ENCODE measurements around the gene ARVCF. TPM values are rescaled to one million over a fixed set of nuclear protein-coding genes. Genes with fewer than 3 reads are reported as not detected.
"Not testable (repeated sequence)": the region's sequence is repeated elsewhere in the genome, so short reads cannot be mapped to it uniquely, and the experiment has no call there.

ARVCF gene
- total RNA-seq, 1 experiment from 2014 or later = 11.1 TPM

- POLR2A ChIA-PET (ENCODE audit: low non-redundant PET) = interaction anchor here (0.6 kb wide), 1 partner anchor 140 kb away, joined by 3 read pairs; no protein-coding TSS in a partner anchor
- H3K4me1 ChIP-seq (ENCODE audit: insufficient read depth, low read length, poor library complexity, severe bottlenecking) = no peaks in the 10 kb centered on the region
- DNase-seq (ENCODE audit: low spot score) = no peak
- H3K36me3 ChIP-seq (ENCODE audit: insufficient read depth, low read length, poor library complexity, severe bottlenecking) = no peaks in the 10 kb centered on the region
- intact Hi-C loops (cut with micrococcal nuclease; ENCODE audit: unreplicated experiment) = no loop called here
- H3K27ac ChIP-seq (ENCODE audit: low read depth, low read length, poor library complexity, severe bottlenecking) = no peak overlapping the region
- no TSS peak for BruUV-seq (replicated peaks)
- no peak for TF ChIP-seq EZH2 (IDR thresholded peaks at IDR 0.05; ENCODE audit: borderline replicate concordance, low read depth, low read length, poor library complexity, severe bottlenecking)
- no peak for TF ChIP-seq CTCF (conservative IDR thresholded peaks at IDR 0.05; ENCODE audit: low read depth, low read length)
- no peaks in the 10 kb centered on the region for H3K9me3 ChIP-seq (ENCODE audit: low read depth, low read length, poor library complexity, severe bottlenecking)
- no peaks in the 10 kb centered on the region for H3K27me3 ChIP-seq (replicated peaks; ENCODE audit: insufficient read depth, low read depth, low read length, poor library complexity)
- H3K4me3 ChIP-seq (ENCODE audit: low read depth, low read length, poor library complexity, severe bottlenecking) = no peak overlapping the region
- CTCF ChIA-PET = no interaction called here
Measured at GRCh38 chr22:19927696-19928095, 88.9 kb downstream of the ARVCF start.

GRCh38 chr22:19926028-19926427, 90.6 kb downstream of the ARVCF start:
- POLR2A ChIA-PET (ENCODE audit: low non-redundant PET); intact Hi-C loops (cut with micrococcal nuclease; ENCODE audit: unreplicated experiment); H3K4me3 ChIP-seq (ENCODE audit: low read depth, low read length, poor library complexity, severe bottlenecking); H3K4me1 ChIP-seq (ENCODE audit: insufficient read depth, low read length, poor library complexity, severe bottlenecking); DNase-seq (ENCODE audit: low spot score); H3K27ac ChIP-seq (ENCODE audit: low read depth, low read length, poor library complexity, severe bottlenecking); BruUV-seq (replicated peaks); H3K27me3 ChIP-seq (replicated peaks; ENCODE audit: insufficient read depth, low read depth, low read length, poor library complexity); H3K36me3 ChIP-seq (ENCODE audit: insufficient read depth, low read length, poor library complexity, severe bottlenecking); H3K9me3 ChIP-seq (ENCODE audit: low read depth, low read length, poor library complexity, severe bottlenecking); CTCF ChIA-PET: not testable (repeated sequence)

- BruUV-seq (replicated peaks) = no TSS peak
- Histone ChIP-seq H3K27me3 (replicated peaks; ENCODE audit: insufficient read depth, low read depth, low read length, poor library complexity) (no peaks in the 10 kb centered on the region), H3K9me3 (ENCODE audit: low read depth, low read length, poor library complexity, severe bottlenecking) (no peaks in the 10 kb centered on the region), H3K4me3 (ENCODE audit: low read depth, low read length, poor library complexity, severe bottlenecking) (no peak overlapping the region), H3K36me3 (ENCODE audit: insufficient read depth, low read length, poor library complexity, severe bottlenecking) (no peaks in the 10 kb centered on the region), H3K4me1 (ENCODE audit: insufficient read depth, low read length, poor library complexity, severe bottlenecking) (no peaks in the 10 kb centered on the region), H3K27ac (ENCODE audit: low read depth, low read length, poor library complexity, severe bottlenecking) (no peak overlapping the region)
- TF ChIP-seq CTCF (conservative IDR thresholded peaks at IDR 0.05; ENCODE audit: low read depth, low read length) = no peak
- no peak for TF ChIP-seq EZH2 (IDR thresholded peaks at IDR 0.05; ENCODE audit: borderline replicate concordance, low read depth, low read length, poor library complexity, severe bottlenecking)
- DNase-seq (ENCODE audit: low spot score) = no peak
- intact Hi-C loops (cut with micrococcal nuclease; ENCODE audit: unreplicated experiment) = no loop called here
- ChIA-PET CTCF (interaction anchor here (0.5 kb wide), 1 partner anchor 43 kb away, joined by 3 read pairs; no protein-coding TSS in a partner anchor), POLR2A (ENCODE audit: low non-redundant PET) (no interaction called here)
Measured at GRCh38 chr22:19923914-19924513, 92.6 kb downstream of the ARVCF start.

- CTCF ChIA-PET = interaction anchor here (0.6 kb wide), 1 partner anchor 944 kb away, joined by 5 read pairs; no protein-coding TSS in a partner anchor
- no peak for TF ChIP-seq EZH2 (IDR thresholded peaks at IDR 0.05; ENCODE audit: borderline replicate concordance, low read depth, low read length, poor library complexity, severe bottlenecking)
- TF ChIP-seq CTCF (conservative IDR thresholded peaks at IDR 0.05; ENCODE audit: low read depth, low read length) = no peak
- Histone ChIP-seq H3K4me3 (ENCODE audit: low read depth, low read length, poor library complexity, severe bottlenecking) (no peak overlapping the region), H3K27me3 (replicated peaks; ENCODE audit: insufficient read depth, low read depth, low read length, poor library complexity) (no peaks in the 10 kb centered on the region), H3K9me3 (ENCODE audit: low read depth, low read length, poor library complexity, severe bottlenecking) (no peaks in the 10 kb centered on the region), H3K36me3 (ENCODE audit: insufficient read depth, low read length, poor library complexity, severe bottlenecking) (peaks cover 2% of the 10 kb centered on the region), H3K4me1 (ENCODE audit: insufficient read depth, low read length, poor library complexity, severe bottlenecking) (no peaks in the 10 kb centered on the region), H3K27ac (ENCODE audit: low read depth, low read length, poor library complexity, severe bottlenecking) (no peak overlapping the region)
- DNase-seq (ENCODE audit: low spot score) = no peak
- intact Hi-C loops (cut with micrococcal nuclease; ENCODE audit: unreplicated experiment) = no loop called here
- POLR2A ChIA-PET (ENCODE audit: low non-redundant PET) = no interaction called here
- BruUV-seq (replicated peaks) = no TSS peak
Measured at GRCh38 chr22:19921544-19922081, 95.0 kb downstream of the ARVCF start.
